Frontal cortex (tissue), 4 donors: ENCODE measurements around the gene ARID3B. TPM values are rescaled to one million over a fixed set of nuclear protein-coding genes. Genes with fewer than 3 reads are reported as not detected.
"Not testable (repeated sequence)": the region's sequence is repeated elsewhere in the genome, so short reads cannot be mapped to it uniquely, and the experiment has no call there.

ENCODE experiments used
- DNase-seq, 2 donors: peaks; one replicate each; pipeline ENCODE4 v3.0.0; 2012; ENCODE audit warnings: low spot score in 2 of 2
- FAIRE-seq: peaks from 2 replicates; lab custom pipeline; 2012; peaks lifted over from hg19 to GRCh38; lab: Jason Lieb, UNC
- total RNA-seq: library from RNA; depleted of rRNA; stranded (reverse); fragments of >200 nt; gene quantifications from one replicate; pipeline ENCODE4 v1.2.3, GENCODE V29; 2014
- donor health status: control.
- donor health status: control.
- donor health status: control.

Gene ARID3B
- total RNA-seq: 3.7 TPM

GRCh38 chr15:74540761-74541493 is at the start of gene ARID3B:
TSS of gene ARID3B (plus strand) at chr15:74541220. CDS start at chr15:74543937, 2,717 bp downstream.
- no peak for FAIRE-seq
- DNase-seq: peak; percentile 91 to 94

DNA sequence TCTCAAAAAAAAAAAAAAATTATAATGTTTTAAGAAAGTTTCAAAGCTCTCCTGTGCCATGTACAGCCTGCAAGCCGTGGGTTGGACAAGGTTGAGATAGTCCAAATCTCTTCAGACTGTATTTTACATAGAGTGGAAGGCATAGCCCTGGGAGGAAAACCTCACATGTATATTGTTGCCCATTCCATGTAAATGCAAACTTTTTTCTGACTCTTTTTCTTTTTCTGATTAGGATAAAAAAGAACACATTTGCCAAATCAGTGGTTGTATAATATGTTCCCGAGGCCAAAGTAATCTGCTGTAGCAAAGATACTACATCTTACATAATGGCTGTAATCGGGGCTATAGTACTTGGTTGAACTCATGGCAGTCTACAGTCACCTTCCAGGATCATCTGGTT is 44.4 kb upstream of the ARID3B start:
- DNase-seq: no peak
- FAIRE-seq: no peak

DNA sequence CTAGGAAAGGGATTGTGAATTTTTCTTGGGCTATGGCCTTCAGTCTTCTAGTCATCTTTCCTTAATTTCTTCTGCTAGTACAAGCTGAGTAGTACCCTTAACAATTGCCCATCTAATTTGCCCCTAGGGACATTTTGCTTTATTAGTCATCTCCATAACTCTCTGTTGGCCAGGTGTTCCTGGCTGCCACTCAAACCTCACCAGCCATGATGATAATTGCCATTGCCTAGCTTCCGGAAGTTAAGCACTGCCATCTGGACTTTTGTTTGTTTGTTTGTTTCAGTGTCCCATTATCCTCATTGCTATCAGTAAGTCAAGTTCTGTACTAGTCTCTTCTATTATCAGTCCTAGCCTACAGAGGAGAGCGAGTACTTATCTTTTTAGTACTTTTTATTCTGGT is 43.4 kb upstream of the ARID3B start:
- FAIRE-seq: no peak
- no peak for DNase-seq

GRCh38 chr15:74499366-74499765 is 41.7 kb upstream of the ARID3B start:
- DNase-seq (no peak), FAIRE-seq (no peak)

DNA sequence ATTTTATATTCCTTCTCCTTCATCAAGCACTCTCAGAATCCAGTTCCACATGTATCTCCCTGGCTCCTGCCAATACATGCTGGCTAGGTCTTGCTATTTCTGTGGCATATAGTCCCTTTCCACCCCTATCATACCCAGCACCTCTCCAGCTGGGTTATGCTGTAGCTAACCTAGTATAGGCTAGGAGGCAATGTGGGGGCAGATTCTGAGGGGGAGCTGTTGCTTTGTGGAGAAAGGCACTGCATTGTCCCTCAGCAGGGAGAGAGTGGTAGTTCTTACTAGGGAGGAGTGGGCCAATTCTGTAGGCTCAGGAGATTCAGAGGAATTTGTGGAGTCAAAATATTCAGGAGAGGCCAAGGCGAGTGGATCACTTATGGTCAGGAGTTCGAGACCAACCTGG is 40.6 kb upstream of the ARID3B start:
- FAIRE-seq (no peak), DNase-seq (no peak)

DNA sequence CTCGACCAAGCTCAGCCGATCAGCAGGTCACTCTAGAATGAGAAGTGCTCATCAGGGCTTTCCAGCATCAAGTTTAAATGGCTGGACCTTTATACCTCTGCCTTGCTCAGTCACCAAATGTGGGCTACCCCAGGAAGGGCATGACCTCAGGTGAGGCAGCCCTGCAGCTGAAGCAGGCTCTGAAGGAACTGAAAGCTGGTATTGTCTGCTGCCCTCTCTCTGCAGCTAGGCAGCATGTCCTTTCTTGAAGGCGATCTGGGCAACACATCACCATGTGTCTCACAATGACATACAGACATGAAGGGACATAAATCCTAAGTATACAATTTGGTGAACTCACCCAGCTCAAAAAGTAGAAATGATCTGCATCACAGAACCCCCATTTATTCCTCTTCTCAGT is 38.7 kb upstream of the ARID3B start:
- DNase-seq (no peak), FAIRE-seq (no peak)

- FAIRE-seq: no peak
- no peak for DNase-seq
Observed at GRCh38 chr15:74504418-74504817, 36.6 kb upstream of the ARID3B start.

GRCh38 chr15:74504836-74505235 is 36.2 kb upstream of the ARID3B start:
- no peak for FAIRE-seq
- DNase-seq: no peak

DNA sequence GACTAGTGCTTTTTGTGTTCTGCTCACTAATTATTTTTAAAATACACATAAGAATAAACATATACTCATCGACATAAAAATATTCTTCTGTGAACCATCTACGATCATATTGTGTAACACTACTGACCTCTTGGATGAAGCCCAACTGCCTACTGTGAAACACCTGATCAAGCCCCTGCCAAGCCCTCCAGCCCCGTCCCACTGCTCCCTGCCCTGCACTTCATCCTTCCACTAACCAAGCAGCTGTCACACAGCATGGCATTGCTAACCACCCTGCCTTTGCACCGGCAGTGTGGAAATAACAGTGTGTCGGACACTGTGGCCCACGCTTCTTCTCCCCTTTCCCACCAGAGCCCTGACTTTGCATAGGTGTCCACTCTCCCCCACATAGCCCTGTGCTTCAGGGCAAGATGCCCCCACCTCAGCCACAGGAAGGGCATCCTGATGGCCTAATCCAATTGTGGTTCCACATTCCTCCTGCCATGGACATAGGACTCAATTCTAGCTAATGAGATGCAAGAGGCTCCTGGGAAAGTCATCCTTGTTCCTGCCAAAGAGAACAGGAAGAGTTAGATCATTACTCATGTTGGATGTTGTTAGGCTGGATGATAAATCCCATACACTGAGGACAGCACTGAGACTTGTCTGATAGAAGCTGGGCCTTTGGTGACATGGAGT is 35.0 kb upstream of the ARID3B start:
- no peak for FAIRE-seq
- no peak for DNase-seq

DNA sequence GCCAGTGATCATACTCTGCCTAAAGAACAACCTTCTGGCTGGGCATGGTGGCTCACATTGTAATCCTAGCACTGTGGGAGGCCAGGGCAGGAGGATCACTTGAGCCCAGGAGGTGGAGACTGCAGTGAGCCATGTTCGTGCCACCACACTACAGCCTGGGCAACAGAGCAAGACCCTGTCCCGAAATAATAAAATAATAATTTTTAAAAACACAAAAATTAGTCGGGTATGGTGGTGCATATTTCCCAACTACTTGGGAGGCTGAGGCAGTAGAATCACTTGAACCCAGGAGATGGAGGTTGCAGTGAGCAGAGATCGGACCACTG is 34.5 kb upstream of the ARID3B start:
- no peak for FAIRE-seq

DNA sequence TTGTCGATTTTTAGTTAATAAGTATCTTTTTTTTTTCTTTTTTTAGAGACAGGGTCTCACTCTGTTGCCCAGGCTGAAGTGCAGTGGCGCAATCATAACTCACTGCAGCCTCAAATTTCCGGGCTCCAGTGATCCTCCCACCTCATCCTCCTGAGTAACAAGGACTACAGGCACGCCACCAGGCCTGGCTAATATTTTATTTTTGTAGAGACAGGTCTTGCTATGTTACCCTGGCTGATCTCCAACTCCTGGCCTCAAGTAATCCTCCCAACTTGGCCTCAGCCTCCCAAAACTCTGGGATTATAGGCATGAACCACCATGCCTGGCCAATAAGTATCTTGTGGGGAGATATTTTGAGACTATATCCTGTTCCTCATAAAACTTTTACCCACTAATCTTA is 29.4 kb upstream of the ARID3B start:
- FAIRE-seq (no peak), DNase-seq (no peak)

More for the DNA sequence above, 34.5 kb upstream of the ARID3B start:
- DNase-seq: no peak

GRCh38 chr15:74514059-74514458 is 27.0 kb upstream of the ARID3B start:
- not testable (repeated sequence) for DNase-seq, FAIRE-seq

DNA sequence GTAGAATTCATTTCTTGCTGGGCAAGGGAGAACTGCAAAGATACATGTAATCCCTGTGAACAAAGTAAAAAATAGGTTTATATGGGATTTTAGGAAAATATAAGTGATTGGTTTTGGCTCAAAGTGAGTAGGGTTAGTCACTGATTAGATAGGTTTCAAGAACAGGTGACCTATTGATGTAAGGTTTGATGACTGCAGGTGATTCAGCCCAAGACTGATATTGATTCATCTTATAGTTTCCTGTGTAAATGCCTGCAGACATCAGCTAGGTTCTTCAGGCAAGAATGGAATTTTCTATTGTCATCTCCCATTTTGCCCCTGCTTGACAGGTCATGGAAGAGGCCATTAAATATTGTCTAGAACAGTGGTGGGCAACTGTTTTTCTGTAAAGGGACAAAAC is 23.9 kb upstream of the ARID3B start:
- FAIRE-seq (no peak), DNase-seq (no peak)

- DNase-seq (no peak), FAIRE-seq (no peak)
Observed at GRCh38 chr15:74519311-74519710, 21.7 kb upstream of the ARID3B start.

GRCh38 chr15:74520407-74520806 is 20.6 kb upstream of the ARID3B start:
- no peak for FAIRE-seq
- DNase-seq: no peak

- FAIRE-seq: no peak
Observed at GRCh38 chr15:74523982-74524381, 17.0 kb upstream of the ARID3B start.

DNA sequence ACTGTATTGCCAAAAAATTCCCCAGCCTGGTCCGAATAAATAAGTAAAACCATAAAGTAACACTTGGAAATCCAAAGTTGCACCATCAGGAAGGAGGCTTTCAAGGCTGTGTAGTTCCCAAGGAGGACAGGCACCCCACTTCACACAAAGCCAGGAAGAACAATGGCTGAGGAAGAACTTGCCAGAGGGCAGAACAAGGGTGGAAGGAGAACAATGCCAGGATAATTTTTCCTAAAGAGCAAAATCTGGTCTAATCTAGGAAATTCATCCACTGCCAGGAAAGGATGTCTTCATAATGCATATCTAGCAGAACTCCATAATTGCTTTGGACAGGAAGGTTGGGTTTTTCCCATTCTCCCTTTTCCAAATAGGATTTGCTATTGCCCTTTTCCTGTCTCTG is 15.7 kb upstream of the ARID3B start:
- FAIRE-seq: no peak
- DNase-seq: no peak

More at GRCh38 chr15:74523982-74524381, 17.0 kb upstream of the ARID3B start:
- DNase-seq: no peak

- DNase-seq: no peak
- no peak for FAIRE-seq
Observed at GRCh38 chr15:74525945-74526344, 15.1 kb upstream of the ARID3B start.

DNA sequence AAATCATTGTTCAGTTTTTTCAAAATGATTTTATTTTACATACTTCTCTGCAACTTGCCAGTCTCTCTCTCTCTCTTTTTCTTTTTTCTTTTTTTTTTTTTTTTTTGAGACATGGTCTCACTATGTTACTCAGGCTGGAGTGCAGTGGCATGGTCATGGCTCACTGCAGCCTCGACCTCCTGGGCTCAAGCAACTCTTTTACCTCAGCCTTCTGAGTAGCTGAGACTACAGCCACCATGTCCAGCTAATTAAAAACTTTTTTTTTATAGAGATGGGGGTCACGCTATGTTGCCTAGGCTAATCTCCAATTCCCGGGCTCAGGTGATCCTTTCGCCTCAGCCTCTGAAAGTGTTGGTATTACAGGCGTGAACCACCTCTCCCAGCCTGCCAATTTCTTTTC is 12.1 kb upstream of the ARID3B start:
- DNase-seq: no peak
- FAIRE-seq: no peak

GRCh38 chr15:74529921-74530320 is 11.1 kb upstream of the ARID3B start:
- DNase-seq (no peak), FAIRE-seq (no peak)

DNA sequence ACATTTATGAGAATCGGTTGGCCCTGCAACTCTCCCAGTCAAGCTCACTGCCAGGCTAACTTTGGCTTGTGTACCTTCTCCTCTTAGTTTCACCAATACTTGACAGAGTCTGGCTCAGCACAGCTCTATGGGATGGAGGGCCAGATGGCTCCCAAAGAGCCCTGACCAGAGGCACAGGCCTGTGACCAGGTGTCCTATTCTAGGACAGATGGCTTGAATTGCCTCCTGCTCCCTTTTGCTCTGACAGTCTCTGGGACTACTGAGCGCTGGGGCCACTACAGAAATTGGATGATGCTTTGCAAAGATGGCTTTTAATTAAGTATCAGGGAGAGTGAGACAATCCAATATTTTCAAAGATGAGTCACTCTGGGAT is 10.3 kb upstream of the ARID3B start:
- DNase-seq (no peak), FAIRE-seq (no peak)
